NB4 (cell line): ENCODE measurements around the gene KIF13A.

ENCODE experiments used
- DNase-seq: peaks from one replicate; pipeline ENCODE4 v3.0.0; 2010; ENCODE audit warnings: low read depth
- H3K4me3 ChIP-seq: one replicate; pipeline ENCODE4 v1.5.1; 2011; ENCODE audit warnings: mild to moderate bottlenecking, low read depth, low read length, moderate library complexity
- MYC ChIP-seq: IDR thresholded peaks from 2 replicates; pipeline ENCODE4 v1.6.1; 2011; ENCODE audit warnings: low read depth, low read length
- POLR2A ChIP-seq: IDR thresholded peaks from 2 replicates; pipeline ENCODE4 v1.6.1; 2011; ENCODE audit warnings: mild to moderate bottlenecking; ENCODE audit not compliant: insufficient read length; ENCODE audit errors: extremely low read depth
- TF ChIP-seq, protein P1 (sequence below): IDR thresholded peaks from 2 replicates; pipeline ENCODE4 v1.6.1; 2011; ENCODE audit warnings: low read depth, low read length
- TF ChIP-seq, protein P2 (sequence below): IDR thresholded peaks from one replicate; pipeline ENCODE4 v1.5.1; 2012; ENCODE audit warnings: low read depth, low read length

KIF13A gene

DNA sequence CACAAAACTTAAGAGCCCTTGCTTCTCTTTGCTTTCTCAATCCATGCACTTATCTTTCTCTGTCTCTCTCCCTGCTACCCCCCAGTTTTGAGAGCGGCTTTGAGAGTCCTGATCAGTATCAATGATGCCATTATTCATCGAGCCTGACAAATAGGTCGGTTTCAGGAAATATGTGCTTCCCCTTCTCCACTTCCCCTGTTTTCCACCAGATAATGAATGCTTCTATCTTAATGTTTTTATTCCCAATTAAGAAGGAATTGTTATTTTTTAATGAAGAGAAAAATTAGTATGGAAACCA, 117.7 kb downstream of the KIF13A start:
- TF ChIP-seq POLR2A (no peak), MYC (no peak)
- TF ChIP-seq, protein P1, sequence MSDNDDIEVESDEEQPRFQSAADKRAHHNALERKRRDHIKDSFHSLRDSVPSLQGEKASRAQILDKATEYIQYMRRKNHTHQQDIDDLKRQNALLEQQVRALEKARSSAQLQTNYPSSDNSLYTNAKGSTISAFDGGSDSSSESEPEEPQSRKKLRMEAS, result no peak
- TF ChIP-seq, protein P2, sequence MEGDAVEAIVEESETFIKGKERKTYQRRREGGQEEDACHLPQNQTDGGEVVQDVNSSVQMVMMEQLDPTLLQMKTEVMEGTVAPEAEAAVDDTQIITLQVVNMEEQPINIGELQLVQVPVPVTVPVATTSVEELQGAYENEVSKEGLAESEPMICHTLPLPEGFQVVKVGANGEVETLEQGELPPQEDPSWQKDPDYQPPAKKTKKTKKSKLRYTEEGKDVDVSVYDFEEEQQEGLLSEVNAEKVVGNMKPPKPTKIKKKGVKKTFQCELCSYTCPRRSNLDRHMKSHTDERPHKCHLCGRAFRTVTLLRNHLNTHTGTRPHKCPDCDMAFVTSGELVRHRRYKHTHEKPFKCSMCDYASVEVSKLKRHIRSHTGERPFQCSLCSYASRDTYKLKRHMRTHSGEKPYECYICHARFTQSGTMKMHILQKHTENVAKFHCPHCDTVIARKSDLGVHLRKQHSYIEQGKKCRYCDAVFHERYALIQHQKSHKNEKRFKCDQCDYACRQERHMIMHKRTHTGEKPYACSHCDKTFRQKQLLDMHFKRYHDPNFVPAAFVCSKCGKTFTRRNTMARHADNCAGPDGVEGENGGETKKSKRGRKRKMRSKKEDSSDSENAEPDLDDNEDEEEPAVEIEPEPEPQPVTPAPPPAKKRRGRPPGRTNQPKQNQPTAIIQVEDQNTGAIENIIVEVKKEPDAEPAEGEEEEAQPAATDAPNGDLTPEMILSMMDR, result no peak
- DNase-seq, result no peak
- no peak overlapping the region for H3K4me3 ChIP-seq

DNA sequence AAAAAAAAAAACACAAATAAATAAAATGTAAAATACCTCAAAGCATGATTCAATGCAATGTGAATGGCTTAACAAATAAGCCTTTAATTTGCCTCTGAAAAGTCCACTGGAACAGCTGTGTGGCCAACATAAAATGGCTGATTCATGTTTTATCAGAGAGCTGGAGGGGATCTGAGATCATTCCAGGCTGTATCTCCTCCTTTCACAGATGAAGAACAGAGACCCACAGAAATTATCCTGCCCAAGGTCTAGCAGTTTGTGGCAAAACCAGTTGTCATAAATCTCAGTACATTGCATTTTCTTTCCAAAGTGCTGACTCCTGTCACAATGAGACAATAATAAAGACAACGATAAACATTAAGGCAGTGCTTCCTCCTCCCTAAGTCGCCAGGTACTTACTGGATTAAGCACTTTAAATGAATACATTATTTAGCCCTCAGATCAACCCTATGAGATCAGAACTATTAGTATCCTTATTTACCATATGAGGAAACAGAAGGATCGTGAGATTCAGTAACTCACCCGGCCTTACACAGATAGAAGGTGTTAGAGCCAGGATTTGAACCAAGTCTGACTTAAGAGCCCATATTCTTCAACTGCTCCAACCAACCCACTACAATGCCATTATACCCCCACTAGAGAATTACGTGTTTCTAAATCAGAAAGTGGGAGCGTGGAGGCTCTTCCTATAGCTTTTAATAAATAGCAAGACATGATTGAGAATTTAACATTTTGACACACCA, 118.3 kb downstream of the KIF13A start:
- no peak for DNase-seq
- TF ChIP-seq, protein P1, result no peak
- TF ChIP-seq POLR2A, result no peak
- no peak overlapping the region for H3K4me3 ChIP-seq

DNA sequence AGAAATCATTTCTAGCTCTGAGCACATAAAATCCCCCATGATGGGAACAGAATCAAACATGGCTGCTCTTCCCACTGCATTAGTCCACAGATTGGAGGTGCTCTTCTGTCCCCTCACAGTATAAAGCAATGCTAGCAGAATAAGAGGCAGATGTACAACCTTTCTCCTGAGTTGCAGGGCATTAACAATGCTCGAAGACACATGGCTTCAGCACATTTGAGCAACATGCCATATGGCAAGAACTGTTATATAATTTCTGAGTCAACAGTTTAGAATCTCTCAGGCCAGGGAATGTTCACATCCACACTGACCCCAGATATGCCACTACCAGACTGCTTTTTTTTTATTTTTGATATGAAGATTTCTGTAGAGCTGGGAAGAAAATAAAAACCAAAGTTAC, 119.6 kb downstream of the KIF13A start:
- no peak for DNase-seq
- no peak overlapping the region for H3K4me3 ChIP-seq
- TF ChIP-seq, protein P1, result no peak
- TF ChIP-seq MYC (no peak), POLR2A (no peak)
- TF ChIP-seq, protein P2, result no peak

GRCh38 chr6:17866876-17867444, 120.5 kb downstream of the KIF13A start:
- no peak for DNase-seq
- TF ChIP-seq, protein P1, result no peak
- TF ChIP-seq, protein P2, result no peak
- no peak for TF ChIP-seq POLR2A
- no peak for TF ChIP-seq MYC

GRCh38 chr6:17865798-17866725, 121.4 kb downstream of the KIF13A start:
- TF ChIP-seq, protein P2, result no peak
- TF ChIP-seq POLR2A (no peak), MYC (no peak)
- no peak for DNase-seq

More at GRCh38 chr6:17866876-17867444, 120.5 kb downstream of the KIF13A start:
- no peak overlapping the region for H3K4me3 ChIP-seq

DNA sequence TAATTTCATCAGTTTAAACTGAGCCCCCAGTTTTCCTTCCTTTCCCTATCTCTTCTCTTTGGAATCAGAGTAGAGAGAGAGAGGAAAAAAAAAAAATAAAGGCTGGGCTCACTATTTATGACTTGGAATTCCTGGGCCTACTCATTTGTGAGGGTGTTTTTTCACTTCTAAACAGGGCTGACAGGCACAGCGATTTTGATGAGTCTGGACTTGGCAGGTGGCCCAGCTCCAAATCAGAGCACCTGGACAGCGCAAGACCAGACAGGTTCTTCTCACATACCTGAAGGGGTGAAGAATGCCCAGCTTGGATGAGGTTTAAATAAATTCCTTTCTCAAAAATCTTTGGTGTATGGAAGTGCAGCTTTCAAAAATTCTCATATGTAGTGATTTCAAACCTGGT, 122.2 kb downstream of the KIF13A start:
- no peak for TF ChIP-seq POLR2A
- TF ChIP-seq, protein P2, result no peak
- TF ChIP-seq, protein P1, result no peak
- TF ChIP-seq MYC, result no peak
- no peak for DNase-seq

More at GRCh38 chr6:17865798-17866725, 121.4 kb downstream of the KIF13A start:
- H3K4me3 ChIP-seq, result no peak overlapping the region

More for the DNA sequence above, 122.2 kb downstream of the KIF13A start:
- no peak overlapping the region for H3K4me3 ChIP-seq
